Inferior parietal cortex (tissue), 1 donor: Measurements from ENCODE around the gene GPC5.

Experiments used
- DNase-seq: peaks from one replicate; pipeline ENCODE4 v3.0.0-alpha.2; 2016; ENCODE audit errors: extremely low spot score

Gene GPC5

DNA sequence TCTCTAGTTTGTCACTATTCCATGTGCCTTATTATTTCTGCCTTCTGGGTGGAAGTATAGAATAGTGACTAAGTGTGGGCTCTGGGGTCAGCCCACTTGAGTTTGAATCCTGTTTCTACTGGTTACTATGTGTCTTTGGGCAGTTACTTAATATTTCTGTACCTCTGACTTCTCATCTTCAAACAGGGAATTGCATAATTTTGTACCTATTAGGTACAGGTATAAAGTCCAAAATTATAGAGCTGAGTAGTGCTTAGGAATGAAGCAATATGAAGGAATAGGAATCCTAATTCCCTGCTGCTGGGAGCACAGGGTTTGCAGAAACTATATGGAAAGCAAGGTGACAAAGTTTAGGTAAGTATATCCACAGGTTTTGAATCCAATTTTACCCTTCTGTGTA lies 564.5 kb downstream of the GPC5 start:
- no peak for DNase-seq

DNA sequence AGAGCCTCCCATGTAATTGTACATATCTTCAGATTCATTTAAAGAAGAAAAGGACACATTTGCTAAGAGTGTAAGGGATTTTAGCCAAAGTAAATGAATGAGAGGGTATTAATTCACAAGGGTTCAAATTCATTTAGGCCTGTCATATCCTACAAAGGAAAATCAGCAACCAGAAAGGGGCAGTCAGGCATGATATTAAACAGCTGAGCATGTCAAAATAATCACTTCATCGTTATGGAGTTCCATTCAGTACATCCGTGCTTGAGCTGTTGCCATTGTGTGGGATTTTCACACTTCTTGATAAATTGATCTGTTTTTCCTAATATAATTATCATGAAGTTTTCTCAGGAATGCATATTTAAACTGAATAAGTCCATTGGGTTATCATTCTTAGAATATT lies 567.1 kb downstream of the GPC5 start:
- no peak for DNase-seq

DNA sequence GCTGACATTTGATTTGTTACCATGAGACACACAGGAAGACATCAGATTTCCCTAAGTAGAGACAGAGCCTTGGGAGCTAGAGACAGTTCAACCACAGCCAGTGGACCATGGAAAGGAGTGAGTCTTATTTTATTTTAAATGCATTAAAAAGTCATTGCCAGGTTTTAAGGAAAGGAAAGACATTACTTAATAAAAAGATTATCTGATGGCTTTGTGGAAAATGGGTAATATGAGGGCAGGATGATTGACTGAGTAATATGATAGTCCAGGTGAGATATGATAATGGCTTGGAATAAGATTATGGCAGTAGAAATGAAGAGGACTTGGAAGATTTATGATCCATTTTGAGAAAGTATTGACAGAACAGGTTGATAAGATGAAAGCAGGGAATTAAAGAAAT lies 580.1 kb downstream of the GPC5 start:
- no peak for DNase-seq

DNA sequence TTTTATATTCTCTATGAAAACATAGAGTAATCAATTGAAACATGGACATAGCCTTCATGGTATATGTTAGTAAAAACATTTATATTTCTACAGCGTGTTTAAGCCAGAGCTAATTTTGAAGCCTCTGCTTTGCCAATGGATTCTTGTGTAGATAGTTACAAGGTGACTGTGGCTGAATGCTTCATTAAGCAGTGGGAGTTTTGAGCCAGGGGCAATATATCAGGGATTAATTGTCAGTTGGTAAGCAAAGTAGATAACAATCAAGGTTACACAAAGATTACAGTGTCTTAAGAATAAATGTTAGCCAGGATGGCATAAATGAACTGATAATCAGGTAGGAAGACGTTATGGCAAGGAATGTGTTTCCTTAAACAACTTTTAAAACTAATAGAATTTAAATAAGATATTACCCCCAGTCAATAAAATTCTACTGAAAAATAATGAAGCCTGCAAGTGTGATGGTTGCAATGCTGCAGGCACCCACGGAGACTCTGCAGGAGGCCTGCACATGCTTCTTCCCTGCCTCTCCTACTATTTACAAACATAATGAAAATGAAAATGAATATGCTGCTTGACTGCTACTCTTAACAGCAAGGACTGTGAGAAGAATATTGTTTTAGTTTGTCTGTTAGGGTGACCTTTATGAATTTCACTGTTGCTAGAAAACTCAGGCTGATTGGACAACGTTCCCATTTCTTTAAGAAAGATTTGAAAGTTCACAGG lies 588.5 kb downstream of the GPC5 start:
- DNase-seq: no peak

DNA sequence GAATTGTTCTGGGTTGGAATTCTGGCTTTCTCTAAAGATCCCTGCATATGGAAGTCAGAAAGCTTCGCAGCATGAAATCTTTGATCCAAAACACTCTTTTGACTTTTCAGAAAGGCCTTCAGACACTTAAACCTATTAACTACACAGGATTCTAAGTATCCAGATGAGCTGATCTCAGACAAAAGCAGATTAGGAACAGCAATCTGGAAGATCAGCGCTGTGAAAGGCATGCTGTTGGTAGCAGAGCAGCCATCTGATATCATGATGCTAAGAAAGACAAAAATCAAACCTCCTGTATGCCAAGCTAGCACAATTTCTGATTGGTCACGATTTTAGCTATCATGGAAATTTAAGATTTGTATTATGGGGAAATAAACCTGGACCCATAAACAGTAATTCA lies 589.9 kb downstream of the GPC5 start:
- no peak for DNase-seq

DNA sequence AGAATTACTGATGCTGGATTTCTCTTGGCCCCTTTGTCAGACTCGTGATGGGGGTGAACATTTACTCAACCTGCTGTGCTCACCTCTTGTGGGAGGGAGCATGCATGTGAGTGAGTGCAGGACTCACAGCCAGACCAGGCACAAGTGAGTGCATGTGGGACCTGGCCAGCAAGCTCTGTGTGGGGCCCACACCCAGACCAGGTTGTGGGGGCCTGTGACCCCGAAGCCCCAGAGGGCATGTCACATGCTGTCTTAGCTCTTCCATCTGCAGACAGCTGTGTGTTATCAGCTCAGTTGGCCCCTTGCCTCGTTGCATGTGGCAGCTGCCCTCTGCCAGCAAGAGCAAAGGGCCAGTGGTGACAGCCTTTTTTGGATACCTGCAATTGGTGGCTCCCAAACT lies 614.4 kb downstream of the GPC5 start:
- no peak for DNase-seq

DNA sequence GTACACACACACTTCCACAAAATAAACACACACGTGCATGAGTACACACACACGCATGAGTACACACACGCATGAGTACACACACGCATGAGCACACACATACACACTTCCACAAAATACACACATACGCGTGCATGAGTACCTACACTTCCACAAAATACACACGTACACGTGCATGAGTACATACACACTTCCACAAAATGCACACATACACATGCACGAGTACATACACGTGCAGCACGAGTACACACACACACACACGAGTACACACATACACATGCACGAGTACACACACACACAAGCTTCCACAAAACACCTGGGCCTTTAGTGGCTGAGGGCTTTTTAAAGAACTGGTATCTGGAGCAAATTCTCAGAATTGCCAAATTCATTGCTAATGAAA lies 619.3 kb downstream of the GPC5 start:
- DNase-seq: no peak

DNA sequence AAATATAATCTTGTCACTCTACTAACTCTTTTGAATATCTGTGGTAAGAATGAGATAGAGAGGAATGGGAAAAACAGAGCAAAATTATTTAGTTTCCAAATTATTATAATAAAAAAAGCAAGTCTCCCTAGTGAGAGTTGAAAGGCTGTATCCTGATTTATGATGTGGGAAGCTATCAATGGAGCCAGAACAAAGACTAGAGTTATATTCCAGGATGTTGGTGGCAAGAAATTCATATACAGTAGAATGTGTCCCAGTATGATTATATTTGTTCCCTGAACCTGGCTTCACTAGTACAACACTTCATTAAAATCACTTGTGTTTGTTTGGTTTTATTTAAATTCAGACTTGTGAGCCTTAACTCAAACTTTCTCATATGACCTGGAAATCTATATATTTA lies 630.3 kb downstream of the GPC5 start:
- no peak for DNase-seq

DNA sequence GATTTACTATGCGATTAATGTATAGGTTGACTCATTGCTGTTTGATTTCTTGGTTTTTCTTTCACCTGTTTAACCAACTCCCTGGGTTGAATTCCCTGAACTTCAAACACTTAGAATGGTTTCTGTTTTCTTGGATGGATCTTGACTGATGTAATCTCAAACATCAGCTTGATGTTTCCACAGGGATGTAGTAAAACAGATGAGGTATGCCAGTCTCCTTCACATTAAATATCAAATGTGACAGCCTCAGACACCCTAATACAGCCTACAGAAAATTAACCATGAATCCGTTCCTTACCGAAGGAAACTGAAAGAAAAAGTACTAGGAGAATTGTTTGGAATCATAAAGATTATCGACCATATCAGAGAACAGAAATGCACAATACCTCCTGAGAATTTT lies 631.2 kb downstream of the GPC5 start:
- DNase-seq: no peak

DNA sequence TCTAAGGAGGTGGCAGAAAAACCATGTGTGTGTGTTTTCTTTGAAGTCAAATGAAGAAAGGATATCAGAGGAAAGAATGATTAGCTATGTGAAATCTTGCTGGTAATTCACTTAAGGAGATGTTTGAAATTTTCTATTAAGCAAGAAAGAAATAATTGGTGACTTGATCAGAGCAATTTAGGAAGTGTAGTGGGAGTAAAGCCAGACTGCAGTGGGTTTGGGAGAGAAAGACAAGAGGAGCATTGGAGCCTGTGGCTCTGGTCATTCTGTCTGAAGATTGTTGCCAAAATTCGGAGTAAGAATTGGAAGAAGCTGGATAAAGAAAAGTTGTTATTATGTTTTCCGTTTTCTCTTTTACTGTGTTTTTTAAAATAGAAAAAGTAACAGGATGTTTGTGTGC lies 640.5 kb downstream of the GPC5 start:
- DNase-seq: no peak

DNA sequence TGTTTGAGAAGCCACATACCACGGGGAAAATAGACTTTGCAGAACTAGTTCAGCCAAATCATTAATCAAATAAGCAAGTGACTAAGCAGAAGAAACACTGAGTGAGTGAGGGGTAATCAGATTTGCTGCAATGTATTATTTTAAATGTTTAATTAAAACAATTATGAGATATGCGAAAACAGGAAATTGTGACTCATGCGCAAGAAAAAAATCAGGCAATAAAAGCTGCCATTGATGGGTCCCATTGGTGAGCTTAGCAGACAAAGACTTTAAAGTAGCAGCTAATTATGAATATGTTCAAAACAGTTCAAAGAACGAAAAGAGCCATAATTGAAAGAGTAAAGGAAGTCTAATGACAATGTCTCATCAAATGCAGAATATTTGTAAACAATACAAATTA lies 644.1 kb downstream of the GPC5 start:
- no peak for DNase-seq

DNA sequence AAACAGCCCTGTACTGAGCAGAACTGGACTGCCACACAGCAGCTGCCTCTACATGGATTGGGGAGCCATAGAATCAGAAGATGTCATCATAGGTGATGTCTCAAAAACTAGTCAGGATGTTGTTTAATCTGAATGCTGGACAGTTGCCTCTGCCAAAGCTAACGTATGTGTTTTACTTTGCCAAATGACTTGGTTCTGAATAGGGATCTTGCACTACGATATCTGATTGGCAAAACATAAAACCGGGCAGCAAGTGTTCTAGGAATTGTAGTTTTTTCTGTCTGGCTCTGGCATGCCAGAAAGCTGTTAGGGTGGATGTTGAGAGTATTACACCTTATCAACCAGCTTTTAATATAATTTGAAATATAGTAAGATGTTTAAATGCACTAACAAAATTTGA lies 645.9 kb downstream of the GPC5 start:
- DNase-seq: no peak

DNA sequence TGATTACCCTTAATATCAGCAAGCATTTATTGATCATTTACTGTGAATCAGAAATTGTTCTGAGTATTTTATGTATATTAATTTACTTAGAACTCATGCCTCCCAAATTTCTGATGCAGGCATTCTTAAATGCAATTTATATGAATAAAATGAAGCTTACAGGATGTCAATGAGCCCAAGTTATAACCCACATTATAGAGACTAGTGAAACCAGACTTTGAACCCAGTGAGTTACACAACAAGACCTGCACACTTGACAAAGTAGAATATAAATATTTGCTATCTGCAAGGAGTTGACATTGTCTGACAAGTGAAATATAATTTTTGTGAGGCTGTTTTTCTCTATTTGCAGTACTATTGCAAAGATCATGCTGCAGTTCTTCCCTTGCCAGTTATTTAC lies 656.0 kb downstream of the GPC5 start:
- DNase-seq: no peak

DNA sequence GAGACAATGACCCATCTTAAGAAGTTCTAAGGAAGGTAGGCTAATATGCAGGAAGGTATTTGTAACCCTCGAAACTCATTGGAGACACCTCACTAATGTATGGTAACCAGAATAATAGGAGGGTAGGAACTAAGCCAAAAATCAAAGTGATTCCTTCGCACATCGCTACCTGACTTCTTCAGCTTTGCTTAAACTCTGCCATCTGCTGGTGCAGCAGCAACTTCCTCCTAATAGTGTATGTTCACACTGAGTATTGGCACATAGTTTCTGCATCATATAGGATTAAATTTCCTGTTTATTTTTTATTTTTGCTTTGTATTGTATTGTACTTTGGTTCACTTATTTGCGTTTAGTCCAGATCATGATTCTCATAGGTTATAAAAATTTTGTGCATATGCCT lies 676.2 kb downstream of the GPC5 start:
- DNase-seq: peak; percentile 7

DNA sequence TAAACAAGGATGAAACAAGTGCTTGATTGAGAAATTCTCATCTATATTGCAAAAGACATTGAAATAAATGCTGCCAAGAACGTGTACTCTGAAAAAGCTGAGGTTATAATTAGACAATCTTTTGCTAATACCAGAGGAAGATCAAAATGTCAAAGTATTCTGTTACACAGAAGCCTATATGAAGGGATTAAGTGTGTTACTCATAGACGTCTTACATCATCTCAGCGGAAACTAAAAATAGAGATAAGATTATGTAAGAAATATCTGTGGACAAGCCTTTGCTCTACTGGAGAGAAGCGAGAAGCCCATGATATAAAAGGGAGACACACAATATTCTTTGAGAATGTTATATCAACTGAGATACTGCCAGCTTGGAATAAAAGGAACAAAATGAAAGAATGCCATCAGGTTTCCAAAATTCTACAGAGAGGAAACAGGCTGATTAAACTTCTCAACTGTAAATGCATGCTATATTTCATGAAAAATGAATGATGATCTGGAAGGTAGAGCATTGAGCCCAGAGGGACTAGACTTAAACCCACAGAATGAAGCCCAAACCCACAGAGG lies 699.0 kb downstream of the GPC5 start:
- no peak for DNase-seq

DNA sequence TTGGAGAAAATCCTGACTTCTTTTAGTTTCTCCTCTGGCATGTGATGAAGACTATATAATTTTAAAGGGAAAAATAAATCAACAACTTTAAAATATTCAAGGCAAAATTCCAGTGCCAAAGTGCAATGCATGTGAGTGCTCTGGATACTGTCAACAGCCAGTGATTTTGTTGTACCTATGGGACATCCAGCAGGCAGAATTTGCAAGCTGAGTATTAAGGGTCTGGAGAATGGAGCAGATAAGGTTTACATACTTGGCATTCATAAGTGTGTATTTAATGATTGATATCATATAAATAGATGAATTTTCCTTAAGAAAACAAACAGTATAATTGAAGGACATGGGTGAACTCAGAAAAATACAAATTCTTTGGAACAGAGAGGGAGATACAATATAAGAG lies 703.4 kb downstream of the GPC5 start:
- no peak for DNase-seq

DNA sequence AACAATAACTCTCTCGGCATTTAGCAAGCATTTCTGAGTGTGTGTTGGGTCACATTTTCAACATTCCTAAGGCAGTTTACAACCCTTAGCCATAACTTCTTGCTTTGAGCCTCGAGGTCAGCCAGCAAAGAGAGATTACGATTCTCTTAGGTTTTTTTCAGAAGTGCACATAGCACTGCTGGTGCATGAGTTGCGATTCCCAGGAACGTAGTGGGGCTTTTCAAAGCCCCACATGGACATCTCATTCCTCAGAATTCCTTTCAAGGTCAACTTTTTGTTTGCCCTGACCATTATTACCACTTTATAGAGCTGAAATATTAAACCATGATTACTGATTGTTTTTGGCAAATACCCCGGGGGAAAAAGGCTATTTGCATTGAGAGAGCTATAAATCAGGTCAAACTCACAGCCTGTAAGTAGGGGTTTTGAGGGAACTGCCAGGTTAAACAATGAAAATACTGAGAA lies 705.3 kb downstream of the GPC5 start:
- DNase-seq: no peak

DNA sequence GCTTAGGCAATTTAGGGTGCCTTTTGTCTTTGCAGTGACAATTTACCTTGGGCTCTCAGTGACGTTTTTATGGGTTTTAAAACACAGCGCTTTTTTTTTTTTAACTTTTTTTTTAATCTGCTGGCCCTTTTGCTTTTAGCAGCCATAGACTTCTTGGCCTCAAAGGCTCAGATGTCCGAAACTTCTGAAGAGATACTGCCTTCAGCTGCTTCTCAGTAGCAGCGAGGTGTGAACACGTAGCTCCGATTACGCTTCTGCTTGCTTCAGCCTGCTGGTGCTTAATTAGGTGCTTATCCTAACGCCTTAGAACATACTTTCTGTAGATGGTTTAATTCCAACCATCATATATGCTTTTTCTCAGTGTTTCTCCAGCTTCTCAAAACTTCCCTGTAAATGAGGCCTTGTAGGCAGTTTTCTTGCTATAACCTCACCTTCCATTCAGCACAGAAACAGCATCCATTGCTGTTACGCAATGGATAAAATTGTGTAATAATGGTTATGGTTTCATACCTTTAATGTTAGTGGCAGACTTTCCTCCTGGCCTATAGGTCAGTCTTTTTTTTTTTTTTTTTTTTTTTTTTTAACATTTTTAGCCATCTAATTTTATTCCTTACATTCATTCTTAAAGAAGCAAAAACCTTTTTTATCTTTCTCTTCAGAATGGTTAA lies 723.9 kb downstream of the GPC5 start:
- DNase-seq: no peak

DNA sequence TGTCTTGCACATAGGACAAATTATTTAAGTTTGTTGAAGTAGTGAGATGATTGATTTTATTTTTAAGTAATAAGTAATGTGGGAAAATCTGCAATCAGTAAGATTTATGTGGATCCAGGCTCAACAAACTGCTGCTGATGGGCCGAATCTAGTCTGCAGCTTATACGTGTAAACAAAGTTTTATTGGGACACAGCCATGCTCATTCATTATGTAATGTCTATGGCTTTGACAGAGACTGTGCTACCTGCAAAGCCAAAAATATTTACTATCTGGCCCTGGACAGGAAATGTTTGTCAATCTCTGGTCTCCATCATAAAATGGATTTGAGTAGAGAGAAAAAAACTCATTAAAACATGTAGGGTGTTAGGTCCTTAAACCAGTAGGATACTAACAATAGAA lies 728.0 kb downstream of the GPC5 start:
- no peak for DNase-seq

DNA sequence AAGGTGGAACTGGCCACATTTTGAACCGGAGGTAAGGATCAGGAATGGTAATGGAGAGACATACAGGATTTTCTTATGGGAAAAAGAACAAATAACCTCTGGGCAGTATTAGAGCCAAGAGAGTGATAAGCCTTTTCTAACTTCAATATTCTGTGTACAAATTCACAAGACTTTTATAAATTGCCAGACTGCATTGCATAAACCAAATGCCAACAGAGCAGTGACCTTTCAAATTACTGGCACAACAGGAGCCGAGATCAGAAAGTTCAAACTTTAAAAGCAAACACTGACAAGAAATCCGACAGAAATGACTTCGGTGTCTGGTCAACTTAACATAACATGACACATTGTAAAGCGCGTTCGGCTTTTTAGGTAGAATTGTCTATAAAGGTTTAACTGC lies 737.1 kb downstream of the GPC5 start:
- DNase-seq: no peak

DNA sequence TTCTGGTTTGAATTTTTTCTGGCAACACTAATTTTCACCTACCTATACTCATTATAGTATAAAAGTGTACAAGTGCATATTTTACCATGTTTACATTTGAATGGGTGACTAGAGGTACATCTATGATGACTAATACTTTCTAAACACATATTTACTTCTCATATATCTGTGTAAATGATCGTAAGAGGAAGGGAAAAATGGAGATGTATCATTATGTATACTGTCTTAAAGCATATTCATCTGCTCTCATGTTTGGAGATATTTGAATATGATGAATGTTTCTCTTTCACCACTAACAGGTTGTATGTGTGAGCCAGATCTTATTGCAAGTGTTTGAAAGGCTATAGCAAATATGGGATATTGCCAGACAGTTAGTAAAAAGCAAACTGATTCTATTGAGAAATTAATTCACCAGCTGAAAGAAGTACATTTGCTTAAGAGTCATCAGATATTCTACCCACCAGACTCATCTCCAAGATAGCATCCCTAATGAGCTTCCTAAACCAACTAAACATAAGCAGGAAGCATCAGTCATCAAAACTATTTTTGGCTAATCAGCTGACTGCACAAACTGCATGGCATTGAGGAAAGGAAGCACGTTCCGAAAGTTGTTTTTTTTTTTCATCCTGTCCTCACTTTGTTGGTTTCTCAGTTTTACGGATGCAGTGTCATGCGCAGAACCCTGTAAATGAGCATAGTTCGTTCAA lies 738.2 kb downstream of the GPC5 start:
- DNase-seq: no peak

DNA sequence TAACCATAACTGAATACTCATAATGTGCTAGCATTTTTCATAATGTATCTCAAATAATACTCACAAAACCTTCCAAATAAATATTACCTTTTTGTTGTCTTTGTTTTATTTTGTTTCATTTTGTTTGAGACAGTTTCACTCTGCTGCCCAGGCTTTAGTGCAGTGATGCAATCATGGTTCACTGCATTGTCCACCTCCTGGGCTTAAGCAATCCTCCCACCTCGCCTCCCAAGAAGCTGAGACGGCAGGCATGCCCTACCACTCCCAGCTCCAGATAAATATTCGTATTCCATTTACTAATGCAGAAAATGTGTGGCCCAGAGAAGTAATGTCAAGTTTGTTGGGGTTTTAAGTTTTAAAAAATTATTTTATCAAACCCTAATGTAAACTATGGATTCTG lies 739.1 kb downstream of the GPC5 start:
- no peak for DNase-seq

DNA sequence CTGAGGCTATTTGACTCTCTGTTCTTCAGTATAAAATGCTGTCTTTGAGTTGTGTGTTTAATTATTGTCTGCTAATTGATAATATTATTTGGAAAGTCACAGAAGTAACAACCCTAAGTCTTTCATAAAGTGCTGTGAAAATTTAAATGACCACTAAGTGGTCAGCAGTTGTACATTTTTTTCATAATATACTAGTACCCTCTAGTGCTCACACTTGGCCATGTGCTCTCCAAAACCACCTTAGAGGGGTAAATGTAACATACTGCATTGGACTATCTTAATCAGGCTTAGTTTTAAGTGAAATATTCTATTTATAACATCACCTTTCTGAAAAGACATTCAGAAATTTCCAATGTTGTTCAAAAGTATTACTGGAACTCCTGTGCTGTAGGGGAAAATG lies 745.3 kb downstream of the GPC5 start:
- DNase-seq: no peak
